Right atrium auricular region (tissue), 2 donors: ENCODE results near the gene PLEKHA7. TPM values are rescaled to one million over a fixed set of nuclear protein-coding genes. Genes with fewer than 3 reads are reported as not detected.

Experiments
- DNase-seq: peaks from one replicate; pipeline ENCODE4 v3.0.0-alpha.2; 2019; ENCODE audit warnings: low spot score
- H3K27ac ChIP-seq, 2 donors: fragments of 200-600 bp; sonication (generic); 1 replicate in 1 of 2; 2 replicates in 1 of 2; pipeline ENCODE4 v1.5.1; 2016 to 2019
- H3K27me3 ChIP-seq, 2 donors: fragments of 200-600 bp; sonication (generic); one replicate each; pipeline versions ENCODE4 v1.5.1 to v1.6.0; 2017 to 2019
- H3K36me3 ChIP-seq: fragments of 200-600 bp; sonication (generic); one replicate; pipeline ENCODE4 v1.5.1; 2016
- H3K4me1 ChIP-seq, 2 donors: fragments of 200-600 bp; sonication (generic); one replicate each; pipeline versions ENCODE4 v1.5.1 to v1.6.0; 2017 to 2019
- H3K4me3 ChIP-seq, 2 donors: fragments of 200-600 bp; sonication (generic); 1 replicate in 1 of 2; 2 replicates in 1 of 2; pipeline ENCODE4 v1.5.1; 2017 to 2019; ENCODE audit warnings: mild to moderate bottlenecking in 1 of 2, moderate library complexity in 1 of 2
- H3K9me3 ChIP-seq, 2 donors: fragments of 200-600 bp; sonication (generic); one replicate each; pipeline ENCODE4 v1.5.1; 2019
- CTCF ChIP-seq, 2 donors: fragments of 200-600 bp; sonication (generic); IDR thresholded peaks; one replicate each; pipeline ENCODE4 v1.5.1; 2019; ENCODE audit warnings: antibody characterized with exemption in 2 of 2
- total RNA-seq, 2 donors: library from RNA; depleted of rRNA; stranded (reverse); fragments of >200 nt; gene quantifications; one replicate each; pipeline ENCODE4 v1.1.0, GENCODE V29; 2016

Gene PLEKHA7
- total RNA-seq, 2 donors from 2014 or later: 18.8 to 24.6 TPM

DNA sequence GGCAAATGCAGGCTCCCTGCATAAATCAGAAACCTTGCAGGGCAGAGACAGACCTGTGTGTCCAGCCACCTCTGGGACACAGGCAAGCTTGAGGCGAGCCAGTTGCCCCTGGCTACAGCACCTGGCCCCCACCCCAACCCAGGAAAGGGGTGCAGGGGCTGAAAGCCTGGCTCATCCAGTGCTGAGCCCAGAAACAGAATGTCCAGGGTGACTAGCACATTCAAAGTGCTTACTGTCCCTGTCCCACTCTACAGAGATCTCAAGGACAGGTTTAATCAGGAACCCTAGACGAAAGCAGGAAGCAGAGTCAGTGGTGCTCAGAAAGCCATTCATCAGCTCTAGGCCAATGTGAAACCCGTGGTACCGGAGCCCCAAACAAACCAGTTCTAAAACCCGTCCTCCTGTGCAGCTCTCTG is 31.9 kb downstream of the PLEKHA7 start:
- no peak for TF ChIP-seq CTCF (IDR thresholded peaks at IDR 0.05)
- H3K4me1 ChIP-seq: peaks cover 0 to 48% of the 10 kb centered on the region in 2 donors
- H3K9me3 ChIP-seq: no peaks in the 10 kb centered on the region
- peak overlapping the region; percentile 34 to 51 for H3K27ac ChIP-seq
- no peak for DNase-seq
- H3K4me3 ChIP-seq: no peak overlapping the region
- no peaks in the 10 kb centered on the region for H3K27me3 ChIP-seq
- H3K36me3 ChIP-seq: no peaks in the 10 kb centered on the region

DNA sequence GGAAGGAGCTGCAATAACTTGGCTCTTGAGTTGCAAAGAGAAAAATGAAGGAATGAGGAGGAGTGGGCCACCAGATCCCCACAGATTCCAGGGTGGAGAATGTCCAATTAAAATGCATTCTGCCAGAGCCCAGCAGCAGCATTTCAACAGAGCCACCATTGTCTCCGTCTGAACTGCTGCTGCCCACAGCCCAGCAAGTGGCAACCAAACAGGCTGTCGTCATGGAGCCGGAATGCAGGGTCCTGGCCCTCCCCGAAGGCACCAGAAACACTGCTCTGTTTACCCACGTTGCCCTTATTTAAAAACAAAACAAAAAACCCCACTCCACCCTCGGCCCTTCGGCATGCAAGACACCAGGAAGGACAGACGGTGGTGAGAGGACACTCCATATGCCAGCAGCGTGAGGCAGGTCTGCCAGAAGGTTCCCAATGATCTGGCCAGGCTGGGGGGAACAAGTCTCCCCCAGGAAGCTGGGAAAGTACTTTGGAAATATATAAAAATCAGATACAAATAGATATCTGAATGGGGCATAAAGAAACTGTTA is 32.5 kb downstream of the PLEKHA7 start:
- Histone ChIP-seq H3K27me3 (no peaks in the 10 kb centered on the region), H3K4me1 (peaks cover 0 to 43% of the 10 kb centered on the region in 2 donors), H3K9me3 (no peaks in the 10 kb centered on the region), H3K4me3 (no peak overlapping the region), H3K36me3 (no peaks in the 10 kb centered on the region), H3K27ac (peak overlapping the region; percentile 34 to 51)
- no peak for DNase-seq
- no peak for TF ChIP-seq CTCF (IDR thresholded peaks at IDR 0.05)

- no peak for DNase-seq
- Histone ChIP-seq H3K9me3 (no peaks in the 10 kb centered on the region), H3K36me3 (no peaks in the 10 kb centered on the region), H3K27ac (no peak overlapping the region), H3K4me1 (peaks cover 0 to 32% of the 10 kb centered on the region in 2 donors), H3K4me3 (no peak overlapping the region), H3K27me3 (no peaks in the 10 kb centered on the region)
- TF ChIP-seq CTCF (IDR thresholded peaks at IDR 0.05): no peak
These were observed 34.3 kb downstream of the PLEKHA7 start for GRCh38 chr11:16979703-16980622.

DNA sequence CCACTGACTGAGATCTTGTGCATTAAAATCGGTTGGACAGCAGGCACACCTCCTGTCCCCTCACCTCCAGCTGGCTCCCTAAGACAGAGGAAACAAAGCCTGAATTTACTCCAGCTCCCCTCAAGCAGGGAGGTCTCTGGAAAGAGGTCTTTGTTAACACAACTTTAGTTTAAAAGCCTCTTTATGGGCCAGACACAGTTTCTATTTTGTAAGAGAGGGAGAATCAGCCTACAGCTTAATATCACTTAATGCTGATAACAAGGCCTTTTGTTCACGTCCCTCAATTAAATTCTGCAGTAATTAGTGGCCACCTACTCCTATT is 36.3 kb downstream of the PLEKHA7 start:
- no peak for DNase-seq
- no peak overlapping the region for H3K27ac ChIP-seq
- peaks cover 0 to 32% of the 10 kb centered on the region in 2 donors for H3K4me1 ChIP-seq
- H3K4me3 ChIP-seq: no peak overlapping the region
- H3K36me3 ChIP-seq: no peaks in the 10 kb centered on the region
- no peaks in the 10 kb centered on the region for H3K27me3 ChIP-seq
- no peaks in the 10 kb centered on the region for H3K9me3 ChIP-seq
- TF ChIP-seq CTCF (IDR thresholded peaks at IDR 0.05): no peak

- Histone ChIP-seq H3K27me3 (no peaks in the 10 kb centered on the region), H3K4me3 (no peak overlapping the region), H3K27ac (no peak overlapping the region), H3K9me3 (no peaks in the 10 kb centered on the region), H3K4me1 (peaks cover 0 to 26% of the 10 kb centered on the region in 2 donors), H3K36me3 (no peaks in the 10 kb centered on the region)
- no peak for DNase-seq
- no peak for TF ChIP-seq CTCF (IDR thresholded peaks at IDR 0.05)
These were observed 36.8 kb downstream of the PLEKHA7 start for GRCh38 chr11:16977136-16977993.
